ENCODE data around the gene IGSF9.

DNA sequence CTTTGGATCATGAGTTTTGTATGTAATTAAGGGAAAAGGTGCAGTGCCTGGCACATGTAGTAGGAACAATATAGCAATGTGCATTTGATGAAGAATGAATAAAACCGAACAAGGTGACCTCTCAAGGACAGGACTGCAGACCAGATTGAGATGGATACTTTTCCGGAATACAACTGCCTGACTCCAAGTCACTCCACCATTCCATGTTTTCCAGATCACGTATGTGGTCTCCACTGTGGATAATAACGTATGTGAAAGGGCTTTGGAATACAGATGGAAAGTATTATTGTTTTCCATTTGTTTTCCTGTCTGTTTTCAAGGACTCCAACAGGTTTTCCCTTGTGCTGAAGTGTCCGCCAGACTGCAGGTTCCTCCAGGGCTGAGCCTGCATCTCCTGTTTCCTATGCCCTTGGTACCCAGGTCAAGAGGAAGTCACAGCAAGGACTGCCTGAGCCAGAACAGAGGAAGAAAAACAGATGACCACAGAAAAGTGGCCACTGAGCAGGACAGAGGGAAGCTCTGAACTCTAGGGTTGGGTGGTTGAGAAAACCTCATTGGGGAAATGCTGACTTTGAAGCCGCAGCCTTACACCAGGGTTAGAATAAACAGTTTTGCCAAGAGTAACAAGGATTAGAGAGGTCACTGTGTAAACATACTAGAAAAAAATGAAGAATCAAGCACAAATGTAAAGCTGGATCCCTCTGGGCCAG is 49.4 kb downstream of the IGSF9 start:
- TF ChIP-seq CTCF (conservative IDR thresholded peaks at IDR 0.05) (no peak), EZH2 (IDR thresholded peaks at IDR 0.05; ENCODE audit: low read depth) (no peak)

Data from PC-9 (cell line).